Caco-2 (cell line): ENCODE data around the gene FNDC3B. TPM values are rescaled to one million over a fixed set of nuclear protein-coding genes. Genes with fewer than 3 reads are reported as not detected.

ENCODE experiments used
- BruUV-seq: library from RNA; stranded (reverse); fragments of 400-500 nt; replicated peaks from 2 replicates; lab custom pipeline; 2021; lab: Mats Ljungman, UMichigan
- CTCF ChIA-PET: fragments of 300-600 bp; sonication (Branson Sonifier 250); formaldehyde crosslinking; loops from one replicate; lab custom pipeline; 2022; ENCODE audit warnings: antibody characterized with exemption; lab: Charles Lee
- POLR2A ChIA-PET: fragments of 300-600 bp; sonication (Branson Sonifier 250); formaldehyde crosslinking; loops from one replicate; lab custom pipeline; 2022; ENCODE audit warnings: antibody characterized with exemption; lab: Charles Lee
- DNase-seq, 2 experiments: peaks; one replicate each; pipeline versions ENCODE4 v3.0.0 to v3.0.0-alpha.2; 2020 to 2022
- H3K27me3 ChIP-seq: replicated peaks from 2 replicates; pipeline ENCODE4 v1.6.0; 2011; ENCODE audit warnings: low read length; ENCODE audit not compliant: control insufficient read depth, insufficient read depth
- H3K36me3 ChIP-seq: 2 replicates; pipeline ENCODE4 v1.5.1; 2011; ENCODE audit warnings: low read length; ENCODE audit not compliant: control insufficient read depth, insufficient read depth
- H3K4me1 ChIP-seq: fragments of 250-450 bp; sonication (Bioruptor Pico); 2 replicates; pipeline ENCODE4 v1.5.1; 2020; ENCODE audit warnings: mild to moderate bottlenecking
- H3K4me3 ChIP-seq: 2 replicates; pipeline ENCODE4 v1.5.1; 2011; ENCODE audit warnings: low read depth, mild to moderate bottlenecking, control low read depth, low read length
- H3K9me3 ChIP-seq: fragments of 250-450 bp; sonication (Bioruptor Pico); 2 replicates; pipeline ENCODE4 v1.5.1; 2020; ENCODE audit warnings: mild to moderate bottlenecking, moderate library complexity
- H3K27ac Mint-ChIP-seq: one replicate; pipeline ENCODE4 v1.8.0; 2022; ENCODE audit warnings: mixed read lengths; ENCODE audit not compliant: unreplicated experiment
- H3K27me3 Mint-ChIP-seq: one replicate; pipeline ENCODE4 v1.8.0; 2022; ENCODE audit warnings: mixed read lengths; ENCODE audit not compliant: insufficient read depth, unreplicated experiment
- H3K36me3 Mint-ChIP-seq: one replicate; pipeline ENCODE4 v1.8.0; 2022; ENCODE audit warnings: mild to moderate bottlenecking, mixed read lengths; ENCODE audit not compliant: insufficient read depth, unreplicated experiment
- H3K4me1 Mint-ChIP-seq: one replicate; pipeline ENCODE4 v1.8.0; 2022; ENCODE audit warnings: low read depth, mixed read lengths; ENCODE audit not compliant: unreplicated experiment
- H3K4me3 Mint-ChIP-seq: one replicate; pipeline ENCODE4 v1.8.0; 2022; ENCODE audit warnings: mild to moderate bottlenecking, moderate library complexity, mixed read lengths; ENCODE audit not compliant: unreplicated experiment
- H3K9me3 Mint-ChIP-seq: one replicate; pipeline ENCODE4 v1.8.0; 2022; ENCODE audit warnings: mixed read lengths; ENCODE audit not compliant: unreplicated experiment
- CTCF ChIP-seq, 2 experiments: fragments of 200-600 bp in 1 of 2; IDR thresholded peaks; 1 replicate in 1 of 2; 2 replicates in 1 of 2; pipeline versions ENCODE4 v1.5.1 to v1.8.0; 2011 to 2022; ENCODE audit warnings: antibody characterized with exemption in 1 of 2, control low read depth in 1 of 2, inconsistent platforms in 1 of 2, low read depth in 1 of 2, low read length in 1 of 2, mild to moderate bottlenecking in 1 of 2, moderate library complexity in 1 of 2; ENCODE audit not compliant: insufficient read depth in 1 of 2, severe bottlenecking in 1 of 2, unreplicated experiment in 1 of 2
- intact Hi-C: fragments of 100-400 bp; cut with micrococcal nuclease; formaldehyde crosslinking; loops from one replicate; pipeline ENCODE4 v1.10.0; 2022; ENCODE audit not compliant: unreplicated experiment
- total RNA-seq: library from RNA; stranded (reverse); gene quantifications from 2 replicates; pipeline ENCODE4 v1.2.3, GENCODE V29; 2022

The FNDC3B gene
- total RNA-seq, 1 experiment from 2014 or later: 59.8 TPM

GRCh38 chr3:172245241-172245640, 205.9 kb downstream of the FNDC3B start:
- no peak for TF ChIP-seq CTCF (IDR thresholded peaks at IDR 0.05; ENCODE audit: insufficient read depth in 1 of 2, low read depth in 1 of 2, low read length in 1 of 2, severe bottlenecking in 1 of 2, unreplicated experiment in 1 of 2)
- Mint-ChIP-seq H3K4me3 (no peak overlapping the region), H3K9me3 (peaks cover 20% of the 10 kb centered on the region), H3K27me3 (no peaks in the 10 kb centered on the region), H3K36me3 (peaks cover 43% of the 10 kb centered on the region), H3K27ac (no peak overlapping the region), H3K4me1 (no peaks in the 10 kb centered on the region)
- intact Hi-C loops: no loop called here
- Histone ChIP-seq H3K4me3 (no peak overlapping the region), H3K36me3 (peaks cover 2% of the 10 kb centered on the region; the same call in 1 of the 2 replicates), H3K4me1 (no peaks in the 10 kb centered on the region), H3K9me3 (peaks cover 17% of the 10 kb centered on the region), H3K27me3 (no peaks in the 10 kb centered on the region)
- ChIA-PET CTCF (no interaction called here), POLR2A (no interaction called here)
- BruUV-seq: no TSS peak
- DNase-seq: no peak

GRCh38 chr3:172246107-172246844, 206.9 kb downstream of the FNDC3B start:
- intact Hi-C loops: no loop called here
- H3K36me3 ChIP-seq: no peaks in the 10 kb centered on the region
- TF ChIP-seq CTCF (IDR thresholded peaks at IDR 0.05; ENCODE audit: insufficient read depth in 1 of 2, low read depth in 1 of 2, low read length in 1 of 2, severe bottlenecking in 1 of 2, unreplicated experiment in 1 of 2): no peak
- peaks cover 35% of the 10 kb centered on the region for H3K36me3 Mint-ChIP-seq
- H3K9me3 ChIP-seq: peaks cover 12% of the 10 kb centered on the region
- DNase-seq: no peak
- no peak overlapping the region for H3K27ac Mint-ChIP-seq
- H3K27me3 ChIP-seq: no peaks in the 10 kb centered on the region
- H3K4me1 ChIP-seq: no peaks in the 10 kb centered on the region
- H3K27me3 Mint-ChIP-seq: no peaks in the 10 kb centered on the region
- no TSS peak for BruUV-seq
- ChIA-PET CTCF (no interaction called here), POLR2A (no interaction called here)
- no peak overlapping the region for H3K4me3 ChIP-seq
- H3K9me3 Mint-ChIP-seq: peaks cover 12% of the 10 kb centered on the region
- no peak overlapping the region for H3K4me3 Mint-ChIP-seq
- H3K4me1 Mint-ChIP-seq: no peaks in the 10 kb centered on the region

GRCh38 chr3:172247525-172248274, 208.3 kb downstream of the FNDC3B start:
- Mint-ChIP-seq H3K9me3 (peaks cover 10% of the 10 kb centered on the region), H3K27me3 (no peaks in the 10 kb centered on the region), H3K4me3 (no peak overlapping the region), H3K4me1 (no peaks in the 10 kb centered on the region), H3K36me3 (peaks cover 27% of the 10 kb centered on the region), H3K27ac (no peak overlapping the region)
- no TSS peak for BruUV-seq
- intact Hi-C loops: no loop called here
- TF ChIP-seq CTCF (IDR thresholded peaks at IDR 0.05; ENCODE audit: insufficient read depth in 1 of 2, low read depth in 1 of 2, low read length in 1 of 2, severe bottlenecking in 1 of 2, unreplicated experiment in 1 of 2): no peak
- CTCF ChIA-PET: no interaction called here
- Histone ChIP-seq H3K9me3 (no peaks in the 10 kb centered on the region), H3K36me3 (no peaks in the 10 kb centered on the region), H3K27me3 (no peaks in the 10 kb centered on the region), H3K4me3 (no peak overlapping the region), H3K4me1 (no peaks in the 10 kb centered on the region)
- no peak for DNase-seq
- POLR2A ChIA-PET: no interaction called here
